ENCODE results near the gene ROS1.

The ROS1 gene

GRCh38 chr6:117307655-117308054, 118.1 kb downstream of the ROS1 start:
- intact Hi-C loops (cut with DNase I; ENCODE audit: low total_unique reads) = no loop called here
- TF ChIP-seq CTCF (IDR thresholded peaks at IDR 0.05) = no peak
- H3K36me3 ChIP-seq = no peaks in the 10 kb centered on the region
- H3K4me1 ChIP-seq = no peaks in the 10 kb centered on the region
- no peak overlapping the region for H3K4me3 ChIP-seq
- no peak for DNase-seq
- no peaks in the 10 kb centered on the region for H3K27me3 ChIP-seq
- no peaks in the 10 kb centered on the region for H3K9me3 ChIP-seq
- H3K27ac ChIP-seq = no peak overlapping the region

GRCh38 chr6:117306227-117306790, 119.4 kb downstream of the ROS1 start:
- intact Hi-C loops (cut with DNase I; ENCODE audit: low total_unique reads) = no loop called here
- no peak for TF ChIP-seq CTCF (IDR thresholded peaks at IDR 0.05)
- no peaks in the 10 kb centered on the region for H3K27me3 ChIP-seq
- no peaks in the 10 kb centered on the region for H3K9me3 ChIP-seq
- H3K27ac ChIP-seq = no peak overlapping the region
- no peak overlapping the region for H3K4me3 ChIP-seq
- H3K36me3 ChIP-seq = no peaks in the 10 kb centered on the region
- no peak for DNase-seq
- no peaks in the 10 kb centered on the region for H3K4me1 ChIP-seq

- no peak for DNase-seq
- H3K4me1 ChIP-seq = no peaks in the 10 kb centered on the region
- no peaks in the 10 kb centered on the region for H3K27me3 ChIP-seq
- no peak for TF ChIP-seq CTCF (IDR thresholded peaks at IDR 0.05)
- no peak overlapping the region for H3K4me3 ChIP-seq
- H3K36me3 ChIP-seq = no peaks in the 10 kb centered on the region
- intact Hi-C loops (cut with DNase I; ENCODE audit: low total_unique reads) = no loop called here
- no peak overlapping the region for H3K27ac ChIP-seq
- H3K9me3 ChIP-seq = no peaks in the 10 kb centered on the region
These were observed 121.3 kb downstream of the ROS1 start for GRCh38 chr6:117304446-117304845.

- intact Hi-C loops (cut with DNase I; ENCODE audit: low total_unique reads) = no loop called here
- H3K4me1 ChIP-seq = no peaks in the 10 kb centered on the region
- no peak for DNase-seq
- no peak overlapping the region for H3K4me3 ChIP-seq
- TF ChIP-seq CTCF (IDR thresholded peaks at IDR 0.05) = no peak
- no peaks in the 10 kb centered on the region for H3K27me3 ChIP-seq
- no peaks in the 10 kb centered on the region for H3K36me3 ChIP-seq
- H3K27ac ChIP-seq = no peak overlapping the region
- no peaks in the 10 kb centered on the region for H3K9me3 ChIP-seq
These were observed 122.4 kb downstream of the ROS1 start for GRCh38 chr6:117303323-117303722.

- TF ChIP-seq CTCF (IDR thresholded peaks at IDR 0.05) = no peak
- no peaks in the 10 kb centered on the region for H3K4me1 ChIP-seq
- intact Hi-C loops (cut with DNase I; ENCODE audit: low total_unique reads) = no loop called here
- no peaks in the 10 kb centered on the region for H3K9me3 ChIP-seq
- H3K36me3 ChIP-seq = no peaks in the 10 kb centered on the region
- H3K27me3 ChIP-seq = no peaks in the 10 kb centered on the region
- H3K4me3 ChIP-seq = no peak overlapping the region
- no peak for DNase-seq
- no peak overlapping the region for H3K27ac ChIP-seq
These were observed 126.8 kb downstream of the ROS1 start for GRCh38 chr6:117298941-117299340.

Measured in tibial artery (tissue), 4 donors.